Peyer's patch (tissue), 4 donors: ENCODE results near the gene BBS9. TPM values are rescaled to one million over a fixed set of nuclear protein-coding genes. Genes with fewer than 3 reads are reported as not detected.

Source experiments
- DNase-seq, 3 donors: peaks; one replicate each; pipeline ENCODE4 v3.0.0-alpha.2; 2017 to 2019
- H3K27ac ChIP-seq, 4 donors: fragments of 200-600 bp; sonication (generic); one replicate each; pipeline ENCODE4 v1.5.1; 2016 to 2019
- H3K27me3 ChIP-seq, 2 donors: fragments of 200-600 bp; sonication (generic); one replicate each; pipeline ENCODE4 v1.5.1; 2019
- H3K36me3 ChIP-seq, 3 donors: fragments of 200-600 bp; sonication (generic); one replicate each; pipeline ENCODE4 v1.5.1; 2016 to 2019
- H3K4me1 ChIP-seq, 4 donors: fragments of 200-600 bp; sonication (generic); one replicate each; pipeline ENCODE4 v1.5.1; 2016 to 2019
- H3K4me3 ChIP-seq, 4 donors: fragments of 200-600 bp; sonication (generic); 1 replicate in 3 of 4; 2 replicates in 1 of 4; pipeline ENCODE4 v1.5.1; 2016 to 2019; ENCODE audit warnings: mild to moderate bottlenecking in 1 of 4
- H3K9me3 ChIP-seq, 4 donors: fragments of 200-600 bp; sonication (generic); one replicate each; pipeline ENCODE4 v1.5.1; 2016 to 2019; ENCODE audit warnings: mild to moderate bottlenecking in 1 of 4
- CTCF ChIP-seq, 6 experiments: fragments of 450-650 bp in 4 of 6; fragments of 200-600 bp in 2 of 6; sonication (generic) in 1 of 6; IDR thresholded peaks; one replicate each; pipeline ENCODE4 v1.5.1; 2017 to 2019; ENCODE audit warnings: antibody characterized with exemption in 6 of 6, mild to moderate bottlenecking in 3 of 6, moderate library complexity in 1 of 6
- POLR2A ChIP-seq, 2 donors: fragments of 450-650 bp; IDR thresholded peaks; one replicate each; pipeline ENCODE4 v1.5.1; 2017; ENCODE audit warnings: antibody characterized with exemption in 2 of 2, mild to moderate bottlenecking in 2 of 2, moderate library complexity in 2 of 2
- total RNA-seq, 4 donors: library from RNA; depleted of rRNA; stranded (reverse); fragments of >200 nt; gene quantifications; one replicate each; pipeline ENCODE4 v1.1.0, GENCODE V29; 2016

BBS9 gene
- total RNA-seq, 4 donors from 2014 or later = 10.9 to 51.2 (median 19.4) TPM

- TF ChIP-seq POLR2A (IDR thresholded peaks at IDR 0.05) (no peak), CTCF (IDR thresholded peaks at IDR 0.05) (no peak)
- H3K4me1 ChIP-seq = no peaks in the 10 kb centered on the region
- no peak overlapping the region for H3K27ac ChIP-seq
- no peak overlapping the region for H3K4me3 ChIP-seq
- H3K27me3 ChIP-seq = no peaks in the 10 kb centered on the region
- no peak for DNase-seq
- no peaks in the 10 kb centered on the region for H3K9me3 ChIP-seq
- no peaks in the 10 kb centered on the region for H3K36me3 ChIP-seq
Measured at GRCh38 chr7:33644489-33644888, 515.1 kb downstream of the BBS9 start.

GRCh38 chr7:33645104-33645503 lies 515.7 kb downstream of the BBS9 start:
- DNase-seq = no peak
- Histone ChIP-seq H3K9me3 (no peaks in the 10 kb centered on the region), H3K27me3 (no peaks in the 10 kb centered on the region), H3K4me3 (no peak overlapping the region), H3K4me1 (no peaks in the 10 kb centered on the region), H3K36me3 (no peaks in the 10 kb centered on the region), H3K27ac (no peak overlapping the region)
- no peak for TF ChIP-seq CTCF (IDR thresholded peaks at IDR 0.05)
- no peak for TF ChIP-seq POLR2A (IDR thresholded peaks at IDR 0.05)

- Histone ChIP-seq H3K9me3 (no peaks in the 10 kb centered on the region), H3K36me3 (no peaks in the 10 kb centered on the region), H3K27ac (no peak overlapping the region), H3K27me3 (no peaks in the 10 kb centered on the region), H3K4me3 (no peak overlapping the region), H3K4me1 (no peaks in the 10 kb centered on the region)
- TF ChIP-seq POLR2A (IDR thresholded peaks at IDR 0.05) = no peak
- no peak for TF ChIP-seq CTCF (IDR thresholded peaks at IDR 0.05)
- no peak for DNase-seq
Measured at GRCh38 chr7:33646166-33646565, 516.8 kb downstream of the BBS9 start.

GRCh38 chr7:33646891-33647391 lies 517.6 kb downstream of the BBS9 start:
- no peak overlapping the region for H3K27ac ChIP-seq

GRCh38 chr7:33649476-33650441 lies 520.4 kb downstream of the BBS9 start:
- DNase-seq = no peak
- no peaks in the 10 kb centered on the region for H3K9me3 ChIP-seq
- H3K36me3 ChIP-seq = no peaks in the 10 kb centered on the region

More at GRCh38 chr7:33646891-33647391, 517.6 kb downstream of the BBS9 start:
- H3K9me3 ChIP-seq = no peaks in the 10 kb centered on the region
- TF ChIP-seq POLR2A (IDR thresholded peaks at IDR 0.05) (no peak), CTCF (IDR thresholded peaks at IDR 0.05) (no peak)
- no peaks in the 10 kb centered on the region for H3K36me3 ChIP-seq
- H3K27me3 ChIP-seq = no peaks in the 10 kb centered on the region
- no peaks in the 10 kb centered on the region for H3K4me1 ChIP-seq
- H3K4me3 ChIP-seq = no peak overlapping the region
- no peak for DNase-seq

More at GRCh38 chr7:33649476-33650441, 520.4 kb downstream of the BBS9 start:
- H3K4me1 ChIP-seq = no peaks in the 10 kb centered on the region
- H3K27ac ChIP-seq = no peak overlapping the region
- H3K27me3 ChIP-seq = no peaks in the 10 kb centered on the region
- no peak for TF ChIP-seq CTCF (IDR thresholded peaks at IDR 0.05)
- TF ChIP-seq POLR2A (IDR thresholded peaks at IDR 0.05) = no peak
- H3K4me3 ChIP-seq = no peak overlapping the region
